Prostate gland (tissue), 2 donors: Measurements from ENCODE around the gene CITED1.

Experiments
- POLR2AphosphoS5 ChIP-seq: sonication (generic); formaldehyde crosslinking; IDR thresholded peaks from one replicate; pipeline ENCODE4 v1.6.1; 2017; ENCODE audit warnings: antibody characterized with exemption
- TF ChIP-seq, protein P1 (sequence below), 4 experiments: fragments of 200-600 bp in 2 of 4; fragments of 450-650 bp in 2 of 4; sonication (generic) in 2 of 4; IDR thresholded peaks; 1 replicate in 3 of 4; 2 replicates in 1 of 4; pipeline ENCODE4 v1.5.1; 2016 to 2019; ENCODE audit warnings: antibody characterized with exemption in 4 of 4, mild to moderate bottlenecking in 2 of 4, moderate library complexity in 2 of 4

DNA sequence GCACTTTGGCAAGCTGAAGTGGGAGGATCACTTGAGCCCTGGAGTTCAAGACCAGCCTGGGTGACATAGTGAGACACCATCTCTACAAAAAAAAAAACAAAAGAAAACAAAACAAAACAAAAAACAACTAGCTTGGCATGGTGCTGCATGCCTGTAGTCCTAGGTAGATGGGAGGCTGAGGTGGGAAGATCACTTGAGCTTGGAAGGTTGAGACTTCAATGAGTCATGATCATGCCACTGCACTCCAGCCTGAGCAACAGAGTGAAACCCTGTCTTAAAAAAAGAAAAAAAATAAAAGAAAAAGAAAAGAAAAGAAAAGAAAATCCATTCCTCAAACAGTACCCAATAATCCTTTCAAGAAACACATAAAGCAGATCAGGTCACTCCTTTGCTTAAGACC, 52.0 kb downstream of the CITED1 start:
- TF ChIP-seq, protein P1, sequence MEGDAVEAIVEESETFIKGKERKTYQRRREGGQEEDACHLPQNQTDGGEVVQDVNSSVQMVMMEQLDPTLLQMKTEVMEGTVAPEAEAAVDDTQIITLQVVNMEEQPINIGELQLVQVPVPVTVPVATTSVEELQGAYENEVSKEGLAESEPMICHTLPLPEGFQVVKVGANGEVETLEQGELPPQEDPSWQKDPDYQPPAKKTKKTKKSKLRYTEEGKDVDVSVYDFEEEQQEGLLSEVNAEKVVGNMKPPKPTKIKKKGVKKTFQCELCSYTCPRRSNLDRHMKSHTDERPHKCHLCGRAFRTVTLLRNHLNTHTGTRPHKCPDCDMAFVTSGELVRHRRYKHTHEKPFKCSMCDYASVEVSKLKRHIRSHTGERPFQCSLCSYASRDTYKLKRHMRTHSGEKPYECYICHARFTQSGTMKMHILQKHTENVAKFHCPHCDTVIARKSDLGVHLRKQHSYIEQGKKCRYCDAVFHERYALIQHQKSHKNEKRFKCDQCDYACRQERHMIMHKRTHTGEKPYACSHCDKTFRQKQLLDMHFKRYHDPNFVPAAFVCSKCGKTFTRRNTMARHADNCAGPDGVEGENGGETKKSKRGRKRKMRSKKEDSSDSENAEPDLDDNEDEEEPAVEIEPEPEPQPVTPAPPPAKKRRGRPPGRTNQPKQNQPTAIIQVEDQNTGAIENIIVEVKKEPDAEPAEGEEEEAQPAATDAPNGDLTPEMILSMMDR (IDR thresholded peaks at IDR 0.05), result no peak
- no peak for TF ChIP-seq POLR2AphosphoS5
